Stimulated activated CD4-positive, alpha-beta T cell treated with anti-CD3 and anti-CD28 coated beads, Interleukin-4, amount 100 ng/mL, for 24 hours (primary cell): Measurements from ENCODE around the gene MAP2.

ENCODE experiments used
- DNase-seq: peaks from one replicate; pipeline ENCODE4 v3.0.0-alpha.2; 2020

The MAP2 gene

GRCh38 chr2:209423562-209424198 is at the start of gene MAP2:
MAP2 (plus strand) TSS chr2:209424047; CDS start chr2:209653171, 229,124 bp downstream.
- DNase-seq, result peak; percentile 40

- no peak for DNase-seq
Measured at GRCh38 chr2:209376686-209377085, 47.2 kb upstream of the MAP2 start.

- DNase-seq, result no peak
Measured at GRCh38 chr2:209380293-209380692, 43.6 kb upstream of the MAP2 start.

GRCh38 chr2:209381091-209381490 is 42.8 kb upstream of the MAP2 start:
- no peak for DNase-seq

GRCh38 chr2:209382775-209383174 is 41.1 kb upstream of the MAP2 start:
- DNase-seq, result no peak

- no peak for DNase-seq
Measured at GRCh38 chr2:209383212-209383611, 40.6 kb upstream of the MAP2 start.

- DNase-seq, result no peak
Measured at GRCh38 chr2:209387389-209387788, 36.5 kb upstream of the MAP2 start.

- no peak for DNase-seq
Measured at GRCh38 chr2:209388446-209389037, 35.3 kb upstream of the MAP2 start.

GRCh38 chr2:209389171-209389618 is 34.7 kb upstream of the MAP2 start:
- no peak for DNase-seq

GRCh38 chr2:209390839-209391238 is 33.0 kb upstream of the MAP2 start:
- DNase-seq, result no peak

- DNase-seq, result no peak
Measured at GRCh38 chr2:209391776-209392401, 32.0 kb upstream of the MAP2 start.

GRCh38 chr2:209395229-209395628 is 28.6 kb upstream of the MAP2 start:
- no peak for DNase-seq

- DNase-seq, result no peak
Measured at GRCh38 chr2:209395652-209396051, 28.2 kb upstream of the MAP2 start.

- DNase-seq, result no peak
Measured at GRCh38 chr2:209398463-209398862, 25.4 kb upstream of the MAP2 start.

- DNase-seq, result no peak
Measured at GRCh38 chr2:209401788-209402187, 22.1 kb upstream of the MAP2 start.

- no peak for DNase-seq
Measured at GRCh38 chr2:209411296-209411695, 12.6 kb upstream of the MAP2 start.

- no peak for DNase-seq
Measured at GRCh38 chr2:209411718-209412117, 12.1 kb upstream of the MAP2 start.

GRCh38 chr2:209413311-209414014 is 10.4 kb upstream of the MAP2 start:
- no peak for DNase-seq

GRCh38 chr2:209416913-209417312 is 6.9 kb upstream of the MAP2 start:
- no peak for DNase-seq

- DNase-seq, result no peak
Measured at GRCh38 chr2:209422191-209422754, 1.6 kb upstream of the MAP2 start.

- DNase-seq, result no peak
Measured at GRCh38 chr2:209424199-209424701, 403 bp downstream of the MAP2 start.

GRCh38 chr2:209424781-209425470 is 1.1 kb downstream of the MAP2 start:
- no peak for DNase-seq
